ENCODE data around the gene DCAF8. TPM values are rescaled to one million over a fixed set of nuclear protein-coding genes. Genes with fewer than 3 reads are reported as not detected.

The DCAF8 gene
- total RNA-seq, 1 experiment from 2014 or later: 143 TPM

DNA sequence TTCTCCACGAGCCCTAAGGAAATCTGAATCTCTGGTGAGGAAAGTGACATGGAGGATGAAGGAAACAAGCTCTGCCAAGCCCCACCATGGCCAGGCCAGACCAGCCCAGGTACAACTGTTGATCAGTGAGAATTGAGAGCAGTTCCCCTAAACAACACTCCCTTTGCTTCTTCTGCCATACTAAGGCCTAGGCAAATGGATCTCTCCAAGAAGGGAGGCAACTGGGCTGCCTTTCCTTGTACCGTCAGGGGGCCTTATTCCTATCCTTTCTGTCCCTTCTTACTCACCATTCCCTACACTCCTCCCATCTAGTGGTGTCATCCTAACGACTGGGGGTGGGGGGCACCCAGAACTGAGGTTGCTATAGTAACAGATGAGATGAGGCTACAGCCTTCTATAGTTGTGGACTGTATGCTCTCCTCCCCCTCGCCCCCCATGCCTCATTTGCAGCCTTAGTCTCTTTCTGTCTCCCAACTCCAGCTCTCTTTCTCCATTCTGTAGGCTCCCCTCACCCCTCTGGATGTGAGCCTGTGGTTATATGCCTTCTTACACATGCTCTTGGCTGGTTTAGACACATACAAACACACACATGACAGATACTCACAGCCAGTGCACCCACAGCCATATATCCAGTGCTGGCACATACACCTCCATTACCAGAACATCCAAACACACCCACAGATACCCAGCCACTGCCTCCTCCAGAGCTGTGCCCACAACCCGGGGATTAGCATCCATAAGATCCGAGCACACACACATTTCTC is 53.6 kb downstream of the DCAF8 start:
- ChIA-PET CTCF (interaction anchor here (0.9 to 8.9 kb wide), 12 partner anchors 11 to 123 kb away, joined by 3 to 85 read pairs (median 6); no protein-coding TSS in a partner anchor), POLR2A (interaction anchor here (0.8 to 1.0 kb wide), 2 partner anchors 13 to 40 kb away, joined by 3 to 4 read pairs; no protein-coding TSS in a partner anchor)
- TF ChIP-seq, protein P1, sequence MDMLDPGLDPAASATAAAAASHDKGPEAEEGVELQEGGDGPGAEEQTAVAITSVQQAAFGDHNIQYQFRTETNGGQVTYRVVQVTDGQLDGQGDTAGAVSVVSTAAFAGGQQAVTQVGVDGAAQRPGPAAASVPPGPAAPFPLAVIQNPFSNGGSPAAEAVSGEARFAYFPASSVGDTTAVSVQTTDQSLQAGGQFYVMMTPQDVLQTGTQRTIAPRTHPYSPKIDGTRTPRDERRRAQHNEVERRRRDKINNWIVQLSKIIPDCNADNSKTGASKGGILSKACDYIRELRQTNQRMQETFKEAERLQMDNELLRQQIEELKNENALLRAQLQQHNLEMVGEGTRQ (CRISPR knock-in tag; IDR thresholded peaks at IDR 0.05): no peak
- Mint-ChIP-seq H3K36me3 (peaks cover 33% of the 10 kb centered on the region), H3K4me3 (no peak overlapping the region), H3K9me3 (no peaks in the 10 kb centered on the region), H3K4me1 (peaks cover 64% of the 10 kb centered on the region), H3K27me3 (ENCODE audit: low read depth) (no peaks in the 10 kb centered on the region; the same call in 1 of the 2 replicates), H3K27ac (peak overlapping the region; percentile 42; the same call in 1 of the 2 replicates)
- no peak for ATAC-seq
- no peak for DNase-seq (ENCODE audit: low spot score)

- ATAC-seq (no peak), DNase-seq (ENCODE audit: low spot score) (no peak)
- H3K4me3 Mint-ChIP-seq: no peak overlapping the region
- ChIA-PET POLR2A (interaction anchor here (0.8 kb wide), 1 partner anchor 39 kb away, joined by 4 read pairs; no protein-coding TSS in a partner anchor), CTCF (interaction anchor here (0.9 to 8.9 kb wide), 11 partner anchors 12 to 122 kb away, joined by 3 to 85 read pairs (median 5); no protein-coding TSS in a partner anchor)
- no peaks in the 10 kb centered on the region for H3K9me3 Mint-ChIP-seq
- H3K36me3 Mint-ChIP-seq: peaks cover 28% of the 10 kb centered on the region
- no peaks in the 10 kb centered on the region; the same call in 1 of the 2 replicates for H3K27me3 Mint-ChIP-seq (ENCODE audit: low read depth)
- H3K27ac Mint-ChIP-seq: peak overlapping the region; percentile 1
- peaks cover 64% of the 10 kb centered on the region for H3K4me1 Mint-ChIP-seq
- TF ChIP-seq, protein P2, sequence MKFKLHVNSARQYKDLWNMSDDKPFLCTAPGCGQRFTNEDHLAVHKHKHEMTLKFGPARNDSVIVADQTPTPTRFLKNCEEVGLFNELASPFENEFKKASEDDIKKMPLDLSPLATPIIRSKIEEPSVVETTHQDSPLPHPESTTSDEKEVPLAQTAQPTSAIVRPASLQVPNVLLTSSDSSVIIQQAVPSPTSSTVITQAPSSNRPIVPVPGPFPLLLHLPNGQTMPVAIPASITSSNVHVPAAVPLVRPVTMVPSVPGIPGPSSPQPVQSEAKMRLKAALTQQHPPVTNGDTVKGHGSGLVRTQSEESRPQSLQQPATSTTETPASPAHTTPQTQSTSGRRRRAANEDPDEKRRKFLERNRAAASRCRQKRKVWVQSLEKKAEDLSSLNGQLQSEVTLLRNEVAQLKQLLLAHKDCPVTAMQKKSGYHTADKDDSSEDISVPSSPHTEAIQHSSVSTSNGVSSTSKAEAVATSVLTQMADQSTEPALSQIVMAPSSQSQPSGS (CRISPR knock-in tag; IDR thresholded peaks at IDR 0.05; ENCODE audit: borderline replicate concordance, low read depth): no peak
- TF ChIP-seq GRHL2 (CRISPR knock-in tag; IDR thresholded peaks at IDR 0.05; ENCODE audit: insufficient replicate concordance, severe bottlenecking) (no peak), RORB (CRISPR knock-in tag; IDR thresholded peaks at IDR 0.05) (no peak), MYBL2 (CRISPR knock-in tag; IDR thresholded peaks at IDR 0.05) (no peak), E2F5 (CRISPR knock-in tag; IDR thresholded peaks at IDR 0.05) (no peak), ATF1 (CRISPR knock-in tag; IDR thresholded peaks at IDR 0.05) (no peak), TCF7 (CRISPR knock-in tag; IDR thresholded peaks at IDR 0.05; ENCODE audit: low read depth) (no peak)
These were observed 54.4 kb downstream of the DCAF8 start for GRCh38 chr1:160207771-160208556.

GRCh38 chr1:160207118-160207650 is 55.2 kb downstream of the DCAF8 start:
- ChIA-PET CTCF (interaction anchor here (1.3 to 8.9 kb wide), 9 partner anchors 12 to 106 kb away, joined by 3 to 85 read pairs (median 5); no protein-coding TSS in a partner anchor), POLR2A (interaction anchor here (1.3 kb wide), 1 partner anchor 32 kb away, joined by 3 read pairs; no protein-coding TSS in a partner anchor)
- ATAC-seq (no peak), DNase-seq (ENCODE audit: low spot score) (no peak)
- peaks cover 21% of the 10 kb centered on the region for H3K36me3 Mint-ChIP-seq
- H3K27ac Mint-ChIP-seq: peak overlapping the region; percentile 35; the same call in 1 of the 2 replicates
- peaks cover 64% of the 10 kb centered on the region for H3K4me1 Mint-ChIP-seq
- H3K4me3 Mint-ChIP-seq: peak overlapping the region; percentile 77
- H3K27me3 Mint-ChIP-seq (ENCODE audit: low read depth): no peaks in the 10 kb centered on the region; the same call in 1 of the 2 replicates
- H3K9me3 Mint-ChIP-seq: no peaks in the 10 kb centered on the region
- TF ChIP-seq ARID4B (CRISPR knock-in tag; IDR thresholded peaks at IDR 0.05; ENCODE audit: borderline replicate concordance): no peak
- TF ChIP-seq ERG (CRISPR knock-in tag; IDR thresholded peaks at IDR 0.05): no peak
- TF ChIP-seq, protein P3, sequence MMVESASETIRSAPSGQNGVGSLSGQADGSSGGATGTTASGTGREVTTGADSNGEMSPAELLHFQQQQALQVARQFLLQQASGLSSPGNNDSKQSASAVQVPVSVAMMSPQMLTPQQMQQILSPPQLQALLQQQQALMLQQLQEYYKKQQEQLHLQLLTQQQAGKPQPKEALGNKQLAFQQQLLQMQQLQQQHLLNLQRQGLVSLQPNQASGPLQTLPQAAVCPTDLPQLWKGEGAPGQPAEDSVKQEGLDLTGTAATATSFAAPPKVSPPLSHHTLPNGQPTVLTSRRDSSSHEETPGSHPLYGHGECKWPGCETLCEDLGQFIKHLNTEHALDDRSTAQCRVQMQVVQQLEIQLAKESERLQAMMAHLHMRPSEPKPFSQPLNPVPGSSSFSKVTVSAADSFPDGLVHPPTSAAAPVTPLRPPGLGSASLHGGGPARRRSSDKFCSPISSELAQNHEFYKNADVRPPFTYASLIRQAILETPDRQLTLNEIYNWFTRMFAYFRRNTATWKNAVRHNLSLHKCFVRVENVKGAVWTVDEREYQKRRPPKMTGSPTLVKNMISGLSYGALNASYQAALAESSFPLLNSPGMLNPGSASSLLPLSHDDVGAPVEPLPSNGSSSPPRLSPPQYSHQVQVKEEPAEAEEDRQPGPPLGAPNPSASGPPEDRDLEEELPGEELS (CRISPR knock-in tag; IDR thresholded peaks at IDR 0.05): no peak
- no peak for TF ChIP-seq SP1 (CRISPR knock-in tag; conservative IDR thresholded peaks at IDR 0.05)
- TF ChIP-seq MYBL2 (CRISPR knock-in tag; IDR thresholded peaks at IDR 0.05): no peak
- no peak for TF ChIP-seq CDX4 (CRISPR knock-in tag; IDR thresholded peaks at IDR 0.05; ENCODE audit: borderline replicate concordance)
- no peak for TF ChIP-seq NFYB (CRISPR knock-in tag; conservative IDR thresholded peaks at IDR 0.05; ENCODE audit: low read depth)

Measured in WTC11 (cell line).